Measurements from ENCODE around the gene SLC43A2. TPM values are rescaled to one million over a fixed set of nuclear protein-coding genes. Genes with fewer than 3 reads are reported as not detected.

The SLC43A2 gene
- total RNA-seq, 1 donor from 2014 or later: 21.9 TPM

DNA sequence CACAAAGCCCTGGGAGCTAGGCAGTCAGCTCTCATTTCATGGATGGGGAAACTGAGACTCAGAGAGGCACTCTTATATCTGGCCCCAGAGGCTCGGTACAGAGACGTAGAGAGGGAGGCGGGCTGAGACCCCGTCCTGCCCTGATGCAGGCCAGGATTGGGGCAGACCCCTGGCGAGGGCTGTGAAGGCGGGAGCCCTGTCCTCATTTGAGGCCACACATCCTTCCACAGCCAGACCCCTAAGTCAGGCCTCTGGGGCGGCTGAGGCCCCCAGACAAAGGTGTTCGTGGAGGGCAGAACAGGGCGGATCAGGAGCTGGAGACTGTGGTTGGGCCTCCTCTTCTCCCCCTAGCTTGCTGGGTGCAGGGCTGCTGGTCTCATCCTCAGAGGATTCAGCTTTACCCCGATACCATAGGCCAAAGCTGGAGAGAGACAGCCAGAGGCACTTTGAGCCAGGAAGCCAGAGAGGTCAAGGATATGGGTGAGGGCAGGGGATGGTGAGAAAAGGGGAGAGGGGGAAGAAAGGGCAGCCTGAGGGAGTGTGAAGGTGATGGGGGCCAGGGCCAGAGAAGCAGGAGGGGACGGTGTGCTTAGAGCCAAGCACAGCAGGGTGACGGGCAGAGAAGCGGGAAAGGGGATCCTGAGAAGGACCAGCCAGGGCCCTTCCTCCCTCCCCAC, 17.7 kb upstream of the SLC43A2 start:
- Mint-ChIP-seq H3K9me3 (ENCODE audit: low read depth) (no peaks in the 10 kb centered on the region), H3K4me3 (ENCODE audit: low read depth) (no peak overlapping the region), H3K4me1 (ENCODE audit: low read depth) (peaks cover 7% of the 10 kb centered on the region), H3K36me3 (ENCODE audit: insufficient read depth) (peaks cover 4% of the 10 kb centered on the region), H3K27ac (no peak overlapping the region), H3K27me3 (peaks cover 21% of the 10 kb centered on the region)
- DNase-seq (ENCODE audit: low spot score, unreplicated experiment): no peak
- TF ChIP-seq, protein P1, sequence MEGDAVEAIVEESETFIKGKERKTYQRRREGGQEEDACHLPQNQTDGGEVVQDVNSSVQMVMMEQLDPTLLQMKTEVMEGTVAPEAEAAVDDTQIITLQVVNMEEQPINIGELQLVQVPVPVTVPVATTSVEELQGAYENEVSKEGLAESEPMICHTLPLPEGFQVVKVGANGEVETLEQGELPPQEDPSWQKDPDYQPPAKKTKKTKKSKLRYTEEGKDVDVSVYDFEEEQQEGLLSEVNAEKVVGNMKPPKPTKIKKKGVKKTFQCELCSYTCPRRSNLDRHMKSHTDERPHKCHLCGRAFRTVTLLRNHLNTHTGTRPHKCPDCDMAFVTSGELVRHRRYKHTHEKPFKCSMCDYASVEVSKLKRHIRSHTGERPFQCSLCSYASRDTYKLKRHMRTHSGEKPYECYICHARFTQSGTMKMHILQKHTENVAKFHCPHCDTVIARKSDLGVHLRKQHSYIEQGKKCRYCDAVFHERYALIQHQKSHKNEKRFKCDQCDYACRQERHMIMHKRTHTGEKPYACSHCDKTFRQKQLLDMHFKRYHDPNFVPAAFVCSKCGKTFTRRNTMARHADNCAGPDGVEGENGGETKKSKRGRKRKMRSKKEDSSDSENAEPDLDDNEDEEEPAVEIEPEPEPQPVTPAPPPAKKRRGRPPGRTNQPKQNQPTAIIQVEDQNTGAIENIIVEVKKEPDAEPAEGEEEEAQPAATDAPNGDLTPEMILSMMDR (IDR thresholded peaks at IDR 0.05; ENCODE audit: unreplicated experiment): no peak

DNA sequence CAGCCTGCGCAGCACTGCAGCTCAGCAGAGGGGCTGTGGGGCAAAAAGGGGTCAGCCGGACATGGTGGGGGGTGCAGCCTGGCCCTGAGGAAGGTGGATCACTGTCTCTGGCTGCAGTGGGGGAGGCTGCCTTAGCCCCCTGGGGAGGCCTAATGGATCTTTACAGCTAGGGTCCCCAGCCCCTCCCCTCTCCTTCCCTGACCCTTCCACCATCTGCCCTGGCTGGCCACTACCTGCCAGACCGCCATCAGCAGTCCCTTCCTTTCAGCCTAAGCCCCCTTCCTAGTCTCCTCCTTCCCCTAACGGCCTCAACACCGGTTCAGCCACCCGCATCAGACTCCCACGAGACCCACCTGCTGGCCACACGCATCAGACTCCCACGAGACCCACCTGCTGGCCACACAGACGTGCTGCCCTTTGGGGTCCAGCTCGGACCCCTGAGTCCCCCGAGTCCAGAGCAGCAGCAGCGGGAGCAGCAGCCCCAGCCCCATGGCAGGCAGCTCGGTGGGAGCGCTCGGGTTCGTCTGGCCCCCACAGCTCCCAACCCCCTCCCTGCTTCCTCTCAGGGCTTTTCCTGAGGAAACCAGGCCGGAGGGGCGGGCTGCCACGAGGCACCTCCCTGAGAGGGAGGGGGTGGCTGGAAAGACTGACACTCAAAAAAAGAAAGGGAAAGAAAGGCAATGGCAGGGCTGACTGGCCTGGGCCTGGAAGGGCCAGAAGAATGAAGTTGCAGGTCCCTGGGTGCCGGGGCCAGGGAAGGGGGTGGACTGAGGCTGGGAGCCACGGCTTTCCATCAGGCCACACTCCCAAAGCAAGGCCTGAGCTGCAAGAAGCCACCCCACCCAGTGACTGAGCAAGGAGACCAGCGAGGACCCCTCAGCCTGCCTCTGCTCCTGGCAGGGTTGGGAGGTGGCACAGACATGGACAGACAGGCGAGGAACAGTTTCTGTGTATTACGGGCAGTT, 16.9 kb upstream of the SLC43A2 start, which contains the start of gene SCARF1:
Gene SCARF1 (minus strand): TSS at position 526 of the 965 bp plus-strand sequence. CDS start 35 bp downstream, at position 491.
- no peak for DNase-seq (ENCODE audit: low spot score, unreplicated experiment)
- no peaks in the 10 kb centered on the region for H3K9me3 Mint-ChIP-seq (ENCODE audit: low read depth)
- H3K36me3 Mint-ChIP-seq (ENCODE audit: insufficient read depth): peaks cover under 1% of the 10 kb centered on the region
- H3K27ac Mint-ChIP-seq: no peak within 1 kb of the TSS
- peak within 1 kb of the TSS; percentile 11 for H3K4me3 Mint-ChIP-seq (ENCODE audit: low read depth)
- peaks cover 7% of the 10 kb centered on the region for H3K4me1 Mint-ChIP-seq (ENCODE audit: low read depth)
- peaks cover 24% of the 10 kb centered on the region for H3K27me3 Mint-ChIP-seq
- TF ChIP-seq, protein P1 (IDR thresholded peaks at IDR 0.05; ENCODE audit: unreplicated experiment): no peak

GRCh38 chr17:1644493-1645206, 16.0 kb upstream of the SLC43A2 start:
- H3K36me3 Mint-ChIP-seq (ENCODE audit: insufficient read depth): no peaks in the 10 kb centered on the region
- peaks cover 24% of the 10 kb centered on the region for H3K27me3 Mint-ChIP-seq
- no peaks in the 10 kb centered on the region for H3K9me3 Mint-ChIP-seq (ENCODE audit: low read depth)
- no peak overlapping the region for H3K27ac Mint-ChIP-seq
- no peak for DNase-seq (ENCODE audit: low spot score, unreplicated experiment)
- TF ChIP-seq, protein P1 (IDR thresholded peaks at IDR 0.05; ENCODE audit: unreplicated experiment): no peak
- H3K4me3 Mint-ChIP-seq (ENCODE audit: low read depth): peak overlapping the region; percentile 74
- peaks cover 4% of the 10 kb centered on the region for H3K4me1 Mint-ChIP-seq (ENCODE audit: low read depth)

DNA sequence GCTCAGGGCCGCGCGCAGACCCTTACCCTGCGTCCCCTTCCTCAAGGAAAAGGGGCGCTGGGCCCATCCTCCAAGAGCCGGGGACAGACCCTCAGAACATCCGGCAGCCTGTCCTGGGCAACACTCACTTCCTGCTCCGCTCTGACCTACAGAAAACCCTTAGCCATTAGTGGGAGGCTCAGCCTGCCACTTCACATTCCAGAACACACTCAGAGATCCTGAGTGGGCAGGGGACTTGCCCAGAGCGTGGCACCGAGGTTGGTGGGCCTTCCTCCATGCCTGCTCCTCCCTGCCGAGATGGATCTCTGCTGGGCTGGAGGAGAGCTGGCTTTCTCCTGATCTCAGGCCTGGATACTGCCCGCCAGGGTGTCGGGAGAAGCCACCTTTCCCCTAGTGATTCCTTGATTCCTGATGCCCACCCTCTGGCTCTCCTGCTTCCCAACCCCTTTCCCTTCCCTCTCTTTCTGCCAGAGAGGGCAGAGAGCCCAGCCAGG, 15.4 kb upstream of the SLC43A2 start:
- H3K4me1 Mint-ChIP-seq (ENCODE audit: low read depth): peaks cover 4% of the 10 kb centered on the region

More for the DNA sequence above, 15.4 kb upstream of the SLC43A2 start:
- Mint-ChIP-seq H3K9me3 (ENCODE audit: low read depth) (no peaks in the 10 kb centered on the region), H3K4me3 (ENCODE audit: low read depth) (peak overlapping the region; percentile 74), H3K36me3 (ENCODE audit: insufficient read depth) (no peaks in the 10 kb centered on the region), H3K27ac (no peak overlapping the region), H3K27me3 (peaks cover 24% of the 10 kb centered on the region)
- TF ChIP-seq, protein P1 (IDR thresholded peaks at IDR 0.05; ENCODE audit: unreplicated experiment): no peak
- no peak for DNase-seq (ENCODE audit: low spot score, unreplicated experiment)

All from progenitor cell of endocrine pancreas (in vitro differentiated cells).